Endothelial cell of umbilical vein (primary cell): ENCODE data around the gene DOP1A.

Experiments
- CTCF ChIP-seq, 2 donors: IDR thresholded peaks; 1 replicate in 1 of 2; 2 replicates in 1 of 2; pipeline ENCODE4 v1.5.1; 2011; ENCODE audit warnings: low read length in 2 of 2, mild to moderate bottlenecking in 2 of 2, moderate library complexity in 2 of 2, control low read depth in 1 of 2, inconsistent platforms in 1 of 2, low read depth in 1 of 2; ENCODE audit not compliant: insufficient read depth in 1 of 2; ENCODE audit errors: extremely low read depth in 1 of 2
- EZH2 ChIP-seq: IDR thresholded peaks from 2 replicates; pipeline ENCODE4 v1.6.1; 2012; ENCODE audit warnings: borderline replicate concordance, low read depth, mild to moderate bottlenecking, moderate library complexity, low read length, inconsistent platforms; ENCODE audit not compliant: severe bottlenecking
- FOS ChIP-seq: IDR thresholded peaks from 2 replicates; pipeline ENCODE4 v1.6.1; 2011; ENCODE audit warnings: mild to moderate bottlenecking, low read length, moderate library complexity, borderline replicate concordance; ENCODE audit not compliant: insufficient read depth
- GATA2 ChIP-seq: IDR thresholded peaks from 2 replicates; pipeline ENCODE4 v1.7.0; 2011; ENCODE audit warnings: low read depth, mild to moderate bottlenecking, moderate library complexity, mixed read lengths, low read length; ENCODE audit not compliant: insufficient read length, insufficient read depth
- MAX ChIP-seq: IDR thresholded peaks from 2 replicates; pipeline ENCODE4 v1.6.1; 2011; ENCODE audit not compliant: insufficient read depth, insufficient read length
- MYC ChIP-seq: IDR thresholded peaks from one replicate; pipeline ENCODE4 v1.6.1; 2011; ENCODE audit warnings: mild to moderate bottlenecking, low read depth, low read length
- POLR2A ChIP-seq: IDR thresholded peaks from 2 replicates; pipeline ENCODE4 v1.6.1; 2012; ENCODE audit warnings: low read depth, mild to moderate bottlenecking, control low read depth, low read length
- POLR2AphosphoS5 ChIP-seq: IDR thresholded peaks from 2 replicates; pipeline ENCODE4 v1.6.1; 2012; ENCODE audit warnings: low read depth, mild to moderate bottlenecking, control low read depth, low read length, moderate library complexity; ENCODE audit not compliant: insufficient read depth

- no peak for TF ChIP-seq POLR2AphosphoS5
- TF ChIP-seq CTCF (IDR thresholded peaks at IDR 0.05; ENCODE audit: extremely low read depth in 1 of 2, insufficient read depth in 1 of 2, low read depth in 1 of 2, low read length in 2 of 2), result no peak
- no peak for TF ChIP-seq POLR2A
- no peak for TF ChIP-seq MYC
- TF ChIP-seq EZH2, result no peak
- TF ChIP-seq FOS, result no peak
- no peak for TF ChIP-seq MAX
- TF ChIP-seq GATA2, result no peak
Observed at GRCh38 chr6:83117802-83118201, 50.3 kb downstream of the DOP1A start.
